NCI-H1694 (cell line): ENCODE measurements around the gene UNKL.
A peak's percentile ranks its signal among the peaks of the same experiment; 100 is the strongest.

ENCODE experiments used
- DNase-seq: peaks from one replicate; lab custom pipeline; 2025; lab: John Stamatoyannopoulos, UW

The UNKL gene

GRCh38 chr16:1351215-1351581 is 63.3 kb downstream of the UNKL start:
- no peak for DNase-seq

DNA sequence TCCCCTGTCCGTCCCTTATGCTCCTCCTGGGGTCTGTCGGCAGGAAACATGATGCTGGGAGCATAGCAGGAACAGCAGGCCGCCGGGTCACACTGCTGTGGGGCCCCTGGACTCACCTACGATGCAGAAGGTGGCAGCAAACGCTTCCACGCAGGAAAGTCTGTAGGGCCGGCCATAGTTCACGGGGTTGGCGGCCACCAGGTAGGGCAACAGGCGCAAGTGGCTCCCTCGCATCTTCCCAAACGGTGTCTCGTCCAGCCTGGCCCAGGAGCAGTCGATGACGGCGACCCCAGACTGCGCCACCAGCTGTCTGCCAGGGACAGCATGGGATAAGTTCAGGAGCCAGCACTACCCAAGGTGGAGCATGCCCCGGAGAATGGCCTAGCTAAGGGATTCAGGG is 63.8 kb downstream of the UNKL start:
- no peak for DNase-seq

DNA sequence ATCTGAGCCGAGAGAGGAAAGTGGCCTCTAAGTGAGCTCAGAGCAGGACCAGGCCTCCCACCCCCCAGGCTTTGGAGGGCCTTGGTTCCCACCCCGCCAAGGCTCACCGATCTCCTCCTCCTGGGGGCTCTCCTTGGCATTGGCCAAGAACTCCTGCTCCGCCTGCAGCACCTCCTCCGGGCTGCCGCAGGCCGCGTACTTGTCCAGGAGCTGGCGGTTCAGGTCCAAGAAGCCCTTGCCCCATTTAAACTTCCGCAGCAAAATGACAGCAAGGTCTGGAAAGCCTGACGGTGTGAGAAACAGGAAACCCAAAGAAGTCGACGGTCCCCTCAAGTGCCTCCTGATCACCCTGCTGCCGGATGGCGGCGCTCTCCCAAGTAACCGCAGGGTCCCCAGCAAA is 64.6 kb downstream of the UNKL start:
- no peak for DNase-seq

DNA sequence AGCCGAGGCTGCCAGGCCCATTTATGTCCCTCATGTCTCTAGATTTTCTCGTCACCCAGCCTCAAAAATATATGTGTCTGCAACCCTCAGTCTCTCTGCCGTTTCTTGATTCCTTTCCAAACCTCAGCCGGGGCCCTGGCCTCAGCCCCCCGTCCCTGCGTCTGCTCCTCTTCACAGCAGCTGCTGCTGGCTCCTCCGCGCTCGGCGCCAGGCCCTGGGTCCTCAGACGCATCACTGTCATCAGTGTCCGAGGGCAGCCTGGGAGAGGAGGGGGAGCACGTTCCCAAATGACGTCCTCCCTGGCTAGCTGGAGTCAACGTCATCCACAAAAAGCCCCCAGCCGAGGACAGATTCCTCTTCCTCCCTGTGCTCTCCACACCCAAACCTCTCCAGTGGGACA is 65.2 kb downstream of the UNKL start:
- DNase-seq = no peak

DNA sequence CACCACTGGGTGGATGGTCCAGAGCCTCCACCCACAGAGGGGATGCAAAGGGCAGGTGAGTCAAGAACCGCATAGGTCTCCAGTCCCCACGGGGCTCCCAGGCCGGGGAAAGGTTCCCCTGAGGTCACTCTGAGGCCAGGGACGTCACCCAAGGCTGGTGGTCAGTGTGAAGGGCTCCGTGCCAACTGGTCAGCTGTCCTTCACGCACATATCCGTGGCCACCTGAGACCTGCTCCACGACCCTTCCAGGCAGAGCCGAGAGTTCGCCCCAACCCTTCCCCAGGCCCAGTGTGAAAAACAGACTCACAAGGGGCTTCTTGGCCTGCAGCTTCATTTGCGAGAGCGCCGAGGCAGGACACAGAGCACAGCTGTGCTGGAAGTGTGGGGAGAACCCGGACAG is 65.6 kb downstream of the UNKL start:
- DNase-seq = no peak

DNA sequence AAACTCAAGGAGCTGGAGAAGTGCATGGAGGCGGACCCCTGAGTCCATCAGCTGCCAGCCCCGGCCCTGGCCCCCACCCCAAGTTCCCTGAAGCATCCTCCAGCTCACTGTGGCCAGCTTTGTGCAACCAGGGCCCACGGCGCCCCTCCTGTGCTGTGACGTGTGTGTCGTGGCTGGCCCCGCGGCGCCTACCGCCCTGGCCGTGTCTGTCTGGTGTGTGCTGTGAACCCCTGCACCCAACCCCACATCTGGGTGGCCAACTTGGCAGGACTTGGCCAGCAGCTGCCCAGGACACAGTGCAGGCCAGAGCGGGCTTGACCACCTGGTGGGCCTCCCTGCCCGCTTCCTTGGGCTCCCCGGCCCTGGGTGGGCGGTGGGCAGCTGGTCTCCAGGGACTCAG is 66.1 kb downstream of the UNKL start:
- DNase-seq = no peak

DNA sequence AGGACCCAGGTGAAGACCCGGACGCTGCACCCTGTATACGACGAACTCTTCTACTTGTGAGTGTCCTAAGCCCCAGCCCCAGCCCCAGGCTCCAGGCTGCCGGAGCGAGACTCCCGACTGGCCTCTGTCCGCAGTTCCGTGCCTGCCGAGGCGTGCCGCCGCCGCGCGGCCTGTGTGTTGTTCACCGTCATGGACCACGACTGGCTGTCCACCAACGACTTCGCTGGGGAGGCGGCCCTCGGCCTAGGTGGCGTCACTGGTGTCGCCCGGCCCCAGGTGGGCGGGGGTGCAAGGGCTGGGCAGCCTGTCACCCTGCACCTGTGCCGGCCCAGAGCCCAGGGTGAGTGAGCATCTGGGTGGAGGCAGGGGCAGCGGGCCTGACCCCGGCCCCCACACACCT is 66.5 kb downstream of the UNKL start:
- DNase-seq = no peak

- no peak for DNase-seq
Measured at GRCh38 chr16:1347286-1347855, 67.1 kb downstream of the UNKL start.

GRCh38 chr16:1346422-1347285 is 67.8 kb downstream of the UNKL start:
- no peak for DNase-seq

GRCh38 chr16:1345651-1346421 is 68.7 kb downstream of the UNKL start:
- no peak for DNase-seq

- no peak for DNase-seq
Measured at GRCh38 chr16:1345087-1345486, 69.4 kb downstream of the UNKL start.

DNA sequence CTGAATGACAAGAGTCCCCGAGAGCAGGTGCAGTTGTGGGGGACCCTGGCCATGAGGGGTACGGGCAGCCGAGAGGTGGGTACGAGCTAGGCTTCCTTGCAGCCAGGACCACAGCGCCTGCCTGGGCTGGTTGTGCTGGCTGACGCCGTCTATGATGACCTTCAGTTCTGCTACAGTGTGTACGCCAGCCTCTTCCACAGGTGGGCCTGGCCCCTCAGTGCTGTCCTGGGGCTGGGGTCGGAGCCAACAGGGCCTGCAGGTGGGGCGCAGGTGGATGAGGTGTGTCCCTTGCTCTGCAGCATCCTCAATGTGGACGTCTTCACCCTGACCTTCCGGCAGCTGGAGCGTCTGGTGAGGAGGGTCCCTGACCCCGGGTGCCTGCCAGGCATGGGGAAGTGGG is 70.0 kb downstream of the UNKL start:
- DNase-seq = no peak

DNA sequence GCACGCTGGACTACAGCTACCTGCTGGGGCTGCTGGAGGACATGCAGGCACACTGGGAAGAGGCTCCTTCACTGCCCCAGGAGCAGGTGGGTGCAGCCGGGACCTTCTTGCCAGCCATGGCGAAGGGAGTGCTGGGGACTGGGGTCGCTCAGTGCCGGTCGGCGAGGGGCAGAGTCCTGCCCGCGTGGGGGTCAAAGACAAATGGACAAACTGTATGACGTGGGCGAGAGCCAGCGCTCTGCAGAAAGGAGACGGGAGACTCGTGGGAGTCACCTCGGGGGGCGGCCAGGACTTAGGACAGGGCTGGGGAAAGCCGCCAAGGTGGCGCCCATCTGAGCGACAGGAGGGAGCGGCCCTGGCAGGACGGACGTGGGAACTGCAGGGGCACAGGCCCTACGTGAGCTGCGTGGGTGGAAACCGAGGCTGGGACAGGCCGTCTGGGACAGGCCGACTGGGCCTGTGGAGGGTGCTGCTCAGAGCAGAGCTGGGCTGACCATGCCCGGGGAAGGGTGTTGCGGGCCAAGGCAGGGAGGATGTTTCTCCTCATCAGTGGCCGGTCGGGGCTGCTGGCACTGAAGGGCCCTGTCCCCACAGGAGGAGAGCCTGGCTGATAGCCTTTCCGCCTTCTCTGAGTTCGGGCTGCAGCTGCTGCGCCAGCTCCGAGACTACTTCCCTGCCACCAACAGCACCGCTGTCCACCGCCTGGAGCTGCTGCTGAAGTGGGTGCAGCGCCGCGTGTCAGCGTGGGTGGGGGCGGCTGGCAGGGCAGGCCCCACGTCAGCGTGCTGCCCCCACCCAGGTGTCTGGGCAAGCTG is 70.9 kb downstream of the UNKL start:
- no peak for DNase-seq

- DNase-seq = peak; percentile 96
Measured at GRCh38 chr16:1342526-1343427, 71.7 kb downstream of the UNKL start.

GRCh38 chr16:1341495-1342420 is 72.7 kb downstream of the UNKL start:
- no peak for DNase-seq

GRCh38 chr16:1340730-1341494 is 73.6 kb downstream of the UNKL start:
- no peak for DNase-seq

GRCh38 chr16:1338855-1339675 is 75.4 kb downstream of the UNKL start:
- no peak for DNase-seq

DNA sequence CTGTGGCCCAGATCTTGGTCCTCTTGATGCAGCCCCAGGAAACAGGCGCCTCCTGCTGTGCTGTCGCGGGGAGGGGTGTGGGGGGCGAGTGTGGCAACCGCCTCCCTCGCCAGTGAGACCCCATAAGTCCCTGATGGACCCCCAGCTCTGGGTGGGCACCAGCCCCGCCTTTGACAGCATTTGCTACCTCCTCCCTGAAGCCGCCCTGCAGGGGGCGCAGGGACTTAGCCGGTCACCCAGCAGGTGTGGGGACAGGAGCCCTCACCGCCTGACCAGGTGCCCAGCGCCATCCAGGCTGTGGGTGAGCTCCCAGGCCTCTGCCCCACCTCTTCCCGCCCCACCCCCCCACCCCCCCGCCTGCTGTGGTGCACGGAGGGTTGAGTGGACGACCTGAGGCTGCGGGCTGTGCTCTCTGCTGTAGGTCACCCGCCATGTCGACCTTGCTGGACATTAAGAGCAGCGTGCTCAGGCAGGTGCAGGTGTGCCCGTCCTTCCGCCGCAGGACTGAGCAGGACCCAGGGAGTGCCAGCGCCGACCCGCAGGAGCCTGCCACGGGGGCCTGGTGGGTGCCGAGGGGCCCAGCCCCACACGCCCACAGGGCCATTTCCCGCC is 76.3 kb downstream of the UNKL start:
- DNase-seq = no peak
